ENCODE data around the gene ZNF443. TPM values are rescaled to one million over a fixed set of nuclear protein-coding genes. Genes with fewer than 3 reads are reported as not detected.
A peak's percentile ranks its signal among the peaks of the same experiment; 100 is the strongest.
"Not testable (repeated sequence)": the region's sequence is repeated elsewhere in the genome, so short reads cannot be mapped to it uniquely, and the experiment has no call there.

The ZNF443 gene
- total and polyA plus RNA-seq, 5 experiments from 2014 or later = 1.1 to 6.1 (median 3.6) TPM

DNA sequence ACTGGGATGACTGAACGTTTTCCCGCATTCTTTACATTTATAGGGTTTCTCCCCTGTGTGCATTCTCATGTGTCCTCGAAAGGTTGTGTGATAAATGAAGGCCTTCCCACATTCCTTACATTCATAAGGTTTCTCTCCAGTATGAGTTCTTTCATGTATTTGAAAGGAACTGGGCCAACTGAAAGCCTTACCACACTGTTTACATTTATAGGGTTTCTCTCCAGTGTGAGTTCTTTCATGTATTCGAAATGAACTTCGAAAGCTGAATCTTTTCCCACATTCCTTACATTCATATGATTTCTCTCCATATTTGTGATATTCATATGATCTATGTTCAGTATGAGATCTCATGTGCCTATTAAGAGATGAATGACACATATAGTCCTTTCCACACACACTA, 24.4 kb upstream of the ZNF443 start:
- ATAC-seq (no peak), DNase-seq (no peak)
- Mint-ChIP-seq H3K4me3 (no peak overlapping the region), H3K9me3 (peaks cover 0 to 90% (median 31%) of the 10 kb centered on the region in 9 donors), H3K4me1 (peaks cover 0 to 2% (median 0%) of the 10 kb centered on the region in 4 donors), H3K27ac (no peak overlapping the region), H3K27me3 (no peaks in the 10 kb centered on the region), H3K36me3 (peaks cover 31 to 70% (median 56%) of the 10 kb centered on the region in 3 donors)
- POLR2A ChIA-PET = interaction anchor here (0.6 kb wide), 2 partner anchors 64 to 222 kb away, joined by 3 to 6 read pairs; no protein-coding TSS in a partner anchor

DNA sequence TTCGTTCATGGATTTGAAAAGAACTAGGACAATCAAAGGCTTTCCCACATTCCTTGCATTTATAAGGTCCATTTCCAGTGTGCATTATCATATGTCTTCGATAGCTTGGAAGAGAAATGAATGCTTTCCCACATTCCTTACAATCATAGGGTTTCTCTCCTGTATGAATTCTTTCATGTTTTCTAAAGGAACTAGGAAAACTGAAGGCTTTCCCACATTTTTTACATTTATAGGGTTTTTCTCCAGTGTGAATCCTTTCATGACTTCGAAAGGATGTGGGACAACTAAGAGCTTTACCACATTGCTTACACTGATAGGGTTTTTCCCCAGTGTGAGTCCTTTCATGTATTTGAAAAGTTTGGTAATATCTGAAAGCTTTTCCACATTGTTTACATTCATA, 23.9 kb upstream of the ZNF443 start:
- ATAC-seq (no peak), DNase-seq (no peak)
- Mint-ChIP-seq H3K4me3 (no peak overlapping the region), H3K27ac (no peak overlapping the region), H3K36me3 (peaks cover 28 to 69% (median 51%) of the 10 kb centered on the region in 3 donors), H3K27me3 (no peaks in the 10 kb centered on the region), H3K9me3 (peaks cover 0 to 89% (median 29%) of the 10 kb centered on the region in 9 donors), H3K4me1 (peaks cover 0 to 2% (median 0%) of the 10 kb centered on the region in 4 donors)
- POLR2A ChIA-PET = interaction anchor here (0.6 kb wide), 1 partner anchor 65 kb away, joined by 6 read pairs; no protein-coding TSS in a partner anchor

DNA sequence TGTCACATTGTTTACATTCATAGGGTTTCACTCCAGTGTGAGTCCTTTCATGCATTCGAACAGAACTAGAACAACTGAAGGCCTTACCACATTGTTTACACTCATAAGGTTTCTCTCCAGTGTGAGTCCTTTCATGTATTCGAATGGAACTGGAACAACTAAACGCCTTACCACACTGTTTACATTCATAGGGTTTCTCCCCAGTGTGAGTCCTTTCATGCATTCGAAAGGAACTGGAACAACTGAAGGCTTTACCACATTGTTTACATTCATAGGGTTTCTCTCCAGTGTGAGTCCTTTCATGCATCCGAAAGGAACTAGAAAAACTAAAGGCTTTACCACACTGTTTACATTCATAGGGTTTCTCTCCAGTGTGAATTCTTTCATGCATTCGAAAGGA, 23.3 kb upstream of the ZNF443 start:
- H3K9me3 Mint-ChIP-seq = peaks cover 5 to 89% (median 35%) of the 10 kb centered on the region in 9 donors
- H3K27ac Mint-ChIP-seq, ATAC-seq, H3K4me3 Mint-ChIP-seq, DNase-seq, H3K27me3 Mint-ChIP-seq, H3K4me1 Mint-ChIP-seq, POLR2A ChIA-PET: not testable (repeated sequence)
- H3K36me3 Mint-ChIP-seq = peaks cover 35 to 70% (median 56%) of the 10 kb centered on the region in 3 donors

DNA sequence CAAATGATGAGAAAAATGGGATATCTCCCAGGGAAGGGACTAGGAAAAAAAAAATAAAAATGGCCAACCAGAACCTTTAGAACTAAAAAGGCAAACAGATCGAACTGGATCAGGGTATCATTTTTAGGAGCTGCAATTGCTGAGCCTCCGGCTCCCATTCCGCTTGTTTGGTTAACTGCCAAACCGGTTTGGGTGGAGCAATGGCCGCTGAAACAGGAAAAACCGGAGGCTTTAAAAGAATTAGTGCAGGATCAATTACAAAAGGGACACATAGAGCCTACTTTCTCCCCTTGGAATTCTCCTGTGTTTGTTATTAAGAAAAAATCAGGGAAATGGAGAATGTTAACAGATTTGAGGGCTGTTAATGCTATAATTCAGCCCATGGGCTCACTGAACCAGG, 12.7 kb upstream of the ZNF443 start:
- no peak for DNase-seq
- H3K4me1 Mint-ChIP-seq = peaks cover 0 to 2% (median 0%) of the 10 kb centered on the region in 4 donors
- no peak for ATAC-seq
- no peak overlapping the region for H3K4me3 Mint-ChIP-seq
- peaks cover 8 to 54% (median 32%) of the 10 kb centered on the region in 9 donors for H3K9me3 Mint-ChIP-seq
- POLR2A ChIA-PET = no interaction called here
- H3K27ac Mint-ChIP-seq = no peak overlapping the region
- peaks cover 21 to 48% (median 46%) of the 10 kb centered on the region in 3 donors for H3K36me3 Mint-ChIP-seq
- H3K27me3 Mint-ChIP-seq = no peaks in the 10 kb centered on the region

DNA sequence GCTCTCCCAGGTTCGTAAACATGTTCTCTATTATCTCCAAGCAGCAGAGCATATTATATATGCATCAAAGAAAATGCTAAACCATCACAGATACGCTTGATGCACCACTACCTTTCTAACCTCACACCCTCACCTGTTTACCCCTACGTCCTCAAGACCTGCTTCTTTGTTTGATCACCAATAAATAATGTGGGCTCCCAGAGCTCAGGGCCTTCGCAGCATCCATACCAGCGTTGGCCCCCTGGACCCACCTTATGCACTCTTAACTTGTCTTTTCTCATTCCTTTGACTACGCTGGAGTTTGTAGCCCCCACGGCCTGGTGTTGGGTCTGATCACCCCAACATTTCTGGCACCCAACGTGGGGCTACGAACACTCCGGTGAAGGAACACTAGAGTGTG, 10.0 kb upstream of the ZNF443 start:
- Mint-ChIP-seq H3K27ac (peak overlapping the region in 1 of 10 donors; percentile 62), H3K9me3 (peaks cover 3 to 49% (median 25%) of the 10 kb centered on the region in 9 donors)

DNA sequence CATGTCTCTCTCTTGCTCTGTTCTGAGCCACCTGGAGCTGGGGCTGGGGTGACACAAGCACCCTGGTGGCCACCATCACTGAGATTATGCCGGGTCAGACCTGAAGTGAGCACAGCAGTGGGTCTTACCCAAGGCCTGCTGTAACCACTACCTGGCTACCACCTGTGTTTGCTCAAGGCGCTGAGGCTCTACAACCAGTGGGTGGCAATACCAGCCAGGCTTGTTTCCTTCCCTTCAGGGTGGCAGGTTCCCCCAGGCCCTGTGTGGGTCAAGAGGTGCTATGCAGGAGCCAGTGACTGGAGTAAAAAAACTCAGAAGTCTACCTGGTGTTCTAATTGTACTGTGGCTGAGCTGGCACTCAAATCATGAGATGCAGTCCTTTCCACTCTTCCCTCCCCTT, 8.0 kb upstream of the ZNF443 start:
- ATAC-seq = no peak
- peaks cover 10 to 56% (median 32%) of the 10 kb centered on the region in 9 donors for H3K9me3 Mint-ChIP-seq
- POLR2A ChIA-PET = interaction anchor here (0.5 to 1.7 kb wide), 2 partner anchors 8 to 23 kb away, joined by 5 to 6 read pairs; partner anchors contain the start of gene ZNF443
- H3K27me3 Mint-ChIP-seq = no peaks in the 10 kb centered on the region
- no peak for DNase-seq
- no peak overlapping the region for H3K4me3 Mint-ChIP-seq
- peaks cover 0 to 2% (median 0%) of the 10 kb centered on the region in 4 donors for H3K4me1 Mint-ChIP-seq
- H3K36me3 Mint-ChIP-seq = peaks cover 10 to 34% (median 33%) of the 10 kb centered on the region in 3 donors
- peak overlapping the region in 1 of 10 donors; percentile 37 for H3K27ac Mint-ChIP-seq

More for the DNA sequence above, 10.0 kb upstream of the ZNF443 start:
- POLR2A ChIA-PET = no interaction called here
- Mint-ChIP-seq H3K36me3 (peaks cover 10 to 36% (median 33%) of the 10 kb centered on the region in 3 donors), H3K4me1 (peaks cover 0 to 2% (median 0%) of the 10 kb centered on the region in 4 donors), H3K4me3 (no peak overlapping the region), H3K27me3 (no peaks in the 10 kb centered on the region)
- DNase-seq (no peak), ATAC-seq (no peak)

DNA sequence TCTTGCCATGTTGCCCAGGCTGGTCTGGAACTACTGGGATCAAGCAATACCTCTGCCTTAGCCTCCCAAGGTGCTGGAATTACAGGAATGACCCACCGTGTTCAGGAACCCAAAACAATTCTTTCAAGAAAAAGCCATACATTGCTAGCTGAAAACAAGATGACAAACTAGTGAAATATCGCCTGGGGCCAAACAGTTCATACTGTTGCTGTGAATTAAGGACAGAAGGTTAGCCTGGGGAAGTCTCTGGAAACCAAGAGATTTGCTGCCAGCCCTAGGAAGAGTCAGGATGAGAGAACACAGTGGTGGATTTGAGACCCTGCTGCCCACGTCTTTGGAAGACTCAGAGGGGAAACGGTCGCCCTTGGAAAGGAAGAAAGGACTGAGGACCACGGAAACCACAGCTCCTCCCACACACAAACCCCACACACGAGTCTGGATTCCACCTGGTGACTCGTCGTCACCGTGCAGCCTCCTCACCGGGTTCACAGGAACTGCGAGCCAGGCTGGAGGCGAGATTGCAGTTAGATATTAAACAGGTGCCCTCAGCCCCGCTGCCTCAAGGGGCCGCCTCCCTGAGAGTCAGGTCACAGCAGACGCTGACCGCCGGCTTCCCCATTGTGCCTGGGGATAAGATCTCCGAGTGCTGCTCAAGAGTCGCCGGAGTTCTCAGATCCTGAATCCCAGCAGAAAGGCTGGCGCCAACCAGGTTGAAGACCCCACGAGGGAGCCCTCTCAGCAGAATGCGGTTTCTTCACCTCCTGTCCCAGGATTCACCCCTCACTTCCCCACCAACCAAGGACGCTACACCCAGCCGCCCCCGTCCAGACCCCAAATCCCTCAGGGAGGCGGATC, 908 bp downstream of the ZNF443 start:
- ATAC-seq (peak; percentile 9 to 29), DNase-seq (peak; percentile 5 to 66 (median 35))
- Mint-ChIP-seq H3K27ac (peak overlapping the region in 8 of 10 donors; percentile 19 to 91 (median 78)), H3K9me3 (peaks cover 2 to 30% (median 15%) of the 10 kb centered on the region in 9 donors), H3K4me3 (peak overlapping the region; percentile 87 to 100 (median 99)), H3K36me3 (peaks cover 2 to 20% (median 16%) of the 10 kb centered on the region in 3 donors), H3K4me1 (peaks cover 10 to 29% (median 13%) of the 10 kb centered on the region in 4 donors)
- not testable (repeated sequence) for H3K27me3 Mint-ChIP-seq
- POLR2A ChIA-PET = interaction anchor here (0.6 to 3.2 kb wide), 8 partner anchors 20 to 1315 kb away, joined by 3 to 18 read pairs (median 5); partner anchors contain the start of genes ZNF442, ZNF563, ZNF564 and ZNF709

DNA sequence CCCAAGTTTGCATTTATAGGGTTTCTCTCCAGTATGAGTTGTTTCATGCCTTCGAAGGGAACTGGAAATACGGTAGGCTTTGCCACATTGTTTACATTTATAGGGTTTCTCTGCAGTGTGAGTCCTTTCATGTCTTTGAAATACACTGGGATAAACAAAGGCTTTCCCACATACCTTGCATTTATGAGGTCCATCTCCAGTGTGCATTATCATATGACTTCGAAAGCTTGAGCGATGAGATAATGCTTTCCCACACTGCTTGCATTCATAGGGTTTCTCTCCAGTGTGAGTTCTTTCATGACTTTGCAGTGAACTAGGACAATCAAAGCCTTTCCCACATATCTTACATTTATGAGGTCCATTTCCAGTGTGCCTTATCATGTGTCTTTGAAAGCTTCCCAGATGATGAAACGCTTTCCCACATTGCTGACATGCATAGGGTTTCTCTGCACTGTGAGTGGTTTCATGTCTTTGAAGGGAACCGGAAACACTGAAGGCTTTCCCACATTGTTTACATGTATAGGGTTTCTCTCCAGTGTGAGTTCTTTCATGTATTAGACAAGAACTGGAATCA, 10.0 kb downstream of the ZNF443 start:
- Mint-ChIP-seq H3K9me3 (peaks cover 0 to 83% (median 36%) of the 10 kb centered on the region in 9 donors), H3K36me3 (peaks cover 46 to 74% (median 55%) of the 10 kb centered on the region in 3 donors)
- H3K4me1 Mint-ChIP-seq, H3K27me3 Mint-ChIP-seq, H3K27ac Mint-ChIP-seq, DNase-seq, H3K4me3 Mint-ChIP-seq, POLR2A ChIA-PET, ATAC-seq: not testable (repeated sequence)

DNA sequence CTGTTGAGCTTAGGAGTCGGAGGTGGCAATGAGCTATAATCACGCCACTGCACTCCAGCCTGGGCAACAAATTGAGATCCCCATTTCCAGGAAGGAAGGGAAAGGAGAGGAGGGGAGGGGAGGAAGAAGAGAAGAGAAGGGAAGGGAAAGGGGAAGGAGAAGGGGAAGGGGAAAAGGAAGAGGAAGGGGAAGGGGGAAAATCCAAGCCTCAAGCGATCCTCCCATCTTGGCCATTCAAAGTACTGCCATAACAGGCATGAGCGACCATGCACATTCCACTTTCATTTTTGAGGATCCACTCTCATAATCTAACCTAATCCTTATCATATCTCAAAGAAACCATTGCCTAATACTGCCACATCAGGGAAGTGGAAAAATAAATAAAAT, 14.9 kb downstream of the ZNF443 start:
- POLR2A ChIA-PET = interaction anchor here (0.6 kb wide), 1 partner anchor 99 kb away, joined by 5 read pairs; no protein-coding TSS in a partner anchor
- no peak for ATAC-seq

DNA sequence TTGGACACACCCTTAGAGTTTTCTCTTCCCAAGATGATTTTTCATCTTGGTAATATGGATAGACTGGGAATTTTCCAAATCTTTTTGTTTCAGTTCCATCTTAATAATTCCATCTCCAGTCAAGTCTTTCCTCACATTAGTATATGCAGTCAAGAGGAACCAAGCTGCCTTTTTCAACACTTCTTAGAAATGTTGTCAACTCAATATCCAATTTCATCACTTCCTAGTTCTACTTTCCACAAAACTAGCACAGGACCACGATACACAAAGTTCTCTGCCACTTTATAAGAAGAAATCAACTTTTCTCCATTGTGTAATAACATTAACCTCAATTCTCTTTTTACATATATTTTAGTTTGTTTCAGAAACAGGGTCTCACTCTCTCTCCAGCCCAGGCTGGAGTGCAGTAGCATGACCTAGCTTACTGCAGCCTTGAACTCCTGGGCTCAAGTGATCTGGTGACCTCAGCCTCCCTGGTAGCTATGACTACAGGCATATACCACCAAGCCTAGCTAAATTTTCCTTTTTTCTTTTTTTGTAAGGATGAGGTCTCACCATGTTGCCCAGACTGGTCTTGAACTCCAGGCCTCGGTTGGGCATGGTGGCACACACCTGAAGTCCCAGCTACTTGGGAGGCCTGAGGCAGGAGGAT, 15.5 kb downstream of the ZNF443 start:
- DNase-seq (no peak), ATAC-seq (no peak)
- H3K9me3 Mint-ChIP-seq = peaks cover 0 to 77% (median 24%) of the 10 kb centered on the region in 9 donors
- H3K4me1 Mint-ChIP-seq = no peaks in the 10 kb centered on the region
- POLR2A ChIA-PET = interaction anchor here (0.6 kb wide), 1 partner anchor 98 kb away, joined by 5 read pairs; no protein-coding TSS in a partner anchor
- no peaks in the 10 kb centered on the region for H3K27me3 Mint-ChIP-seq
- H3K27ac Mint-ChIP-seq = no peak overlapping the region
- no peak overlapping the region for H3K4me3 Mint-ChIP-seq
- peaks cover 25 to 65% (median 26%) of the 10 kb centered on the region in 3 donors for H3K36me3 Mint-ChIP-seq

More for the DNA sequence above, 14.9 kb downstream of the ZNF443 start:
- no peak overlapping the region for H3K4me3 Mint-ChIP-seq
- H3K36me3 Mint-ChIP-seq = peaks cover 28 to 71% (median 31%) of the 10 kb centered on the region in 3 donors
- H3K27me3 Mint-ChIP-seq = no peaks in the 10 kb centered on the region
- H3K9me3 Mint-ChIP-seq = peaks cover 0 to 81% (median 29%) of the 10 kb centered on the region in 9 donors
- H3K27ac Mint-ChIP-seq = no peak overlapping the region
- no peaks in the 10 kb centered on the region for H3K4me1 Mint-ChIP-seq
- no peak for DNase-seq

DNA sequence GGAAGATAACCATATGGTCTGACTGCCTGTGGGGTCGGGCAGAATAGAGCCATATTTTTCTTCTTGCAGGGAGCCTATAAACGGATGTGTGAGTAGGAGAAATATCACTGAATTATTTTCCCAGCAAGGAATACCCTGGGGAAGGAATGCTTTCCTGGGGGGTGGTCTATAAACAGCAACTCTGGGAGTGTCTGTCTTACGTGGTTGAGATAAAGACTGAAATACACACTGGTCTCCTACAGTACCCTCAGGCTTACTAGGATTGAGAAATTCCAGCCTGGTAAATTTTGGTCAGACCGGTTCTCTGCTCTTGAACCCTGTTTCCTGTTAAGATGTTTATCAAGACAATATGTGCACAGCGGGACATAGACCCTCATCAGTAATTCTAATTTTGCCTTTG, 23.5 kb downstream of the ZNF443 start:
- H3K4me1 Mint-ChIP-seq, POLR2A ChIA-PET, H3K27me3 Mint-ChIP-seq, H3K4me3 Mint-ChIP-seq, DNase-seq, ATAC-seq, H3K27ac Mint-ChIP-seq: not testable (repeated sequence)
- H3K36me3 Mint-ChIP-seq = peaks cover 7 to 38% (median 19%) of the 10 kb centered on the region in 3 donors
- H3K9me3 Mint-ChIP-seq = peaks cover under 1 to 46% (median 13%) of the 10 kb centered on the region in 9 donors

DNA sequence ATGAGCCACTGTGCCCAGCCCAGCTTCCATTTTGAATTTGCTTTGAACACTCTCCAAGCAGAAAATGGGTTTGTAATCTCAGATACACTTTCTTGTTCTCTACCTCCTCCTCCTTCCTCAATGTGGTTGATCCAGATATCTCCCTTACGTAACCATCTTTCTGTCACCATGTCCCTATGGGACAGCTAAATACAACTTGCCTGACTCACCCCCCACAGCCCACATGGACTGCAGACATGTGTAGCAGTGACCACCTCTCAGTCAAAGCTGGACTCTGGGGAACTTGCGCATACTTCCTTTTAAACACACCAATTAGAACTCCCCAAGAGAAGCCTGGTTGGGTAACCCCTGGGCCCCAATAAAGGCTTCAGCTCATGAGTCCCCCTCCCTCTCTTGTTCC, 28.9 kb downstream of the ZNF443 start:
- no peak overlapping the region for H3K27ac Mint-ChIP-seq
- H3K4me3 Mint-ChIP-seq = no peak overlapping the region
- H3K36me3 Mint-ChIP-seq = peaks cover 0 to 19% (median 15%) of the 10 kb centered on the region in 3 donors
- peaks cover 0 to 24% (median 16%) of the 10 kb centered on the region in 9 donors for H3K9me3 Mint-ChIP-seq
- no peak for DNase-seq
- no peaks in the 10 kb centered on the region for H3K4me1 Mint-ChIP-seq
- no peak for ATAC-seq
- POLR2A ChIA-PET = no interaction called here
- H3K27me3 Mint-ChIP-seq = no peaks in the 10 kb centered on the region

Measured in naive thymus-derived CD8-positive, alpha-beta T cell (primary cell).